Measurements from ENCODE around the gene TMIGD1.

The TMIGD1 gene

GRCh38 chr17:30278032-30278431 lies 55.8 kb downstream of the TMIGD1 start:
- no peak overlapping the region for H3K4me3 ChIP-seq (ENCODE audit: low read depth, low read length)
- TF ChIP-seq CTCF (IDR thresholded peaks at IDR 0.05; ENCODE audit: low read depth, low read length), result peak; percentile 52
- peak; percentile 57 for DNase-seq (ENCODE audit: low read depth, low spot score)
- in situ Hi-C loops (cut with HindIII; ENCODE audit: low sequenced_read_pairs), result no loop called here

GRCh38 chr17:30275911-30276310 lies 57.9 kb downstream of the TMIGD1 start:
- H3K4me3 ChIP-seq (ENCODE audit: low read depth, low read length), result no peak overlapping the region
- no peak for TF ChIP-seq CTCF (IDR thresholded peaks at IDR 0.05; ENCODE audit: low read depth, low read length)
- DNase-seq (ENCODE audit: low read depth, low spot score), result no peak
- in situ Hi-C loops (cut with HindIII; ENCODE audit: low sequenced_read_pairs), result no loop called here

- no peak for DNase-seq (ENCODE audit: low read depth, low spot score)
- H3K4me3 ChIP-seq (ENCODE audit: low read depth, low read length), result no peak overlapping the region
- no peak for TF ChIP-seq CTCF (IDR thresholded peaks at IDR 0.05; ENCODE audit: low read depth, low read length)
- in situ Hi-C loops (cut with HindIII; ENCODE audit: low sequenced_read_pairs), result no loop called here
These were observed 59.0 kb downstream of the TMIGD1 start for GRCh38 chr17:30274887-30275286.

GRCh38 chr17:30273373-30273772 lies 60.5 kb downstream of the TMIGD1 start:
- peak; percentile 30 for DNase-seq (ENCODE audit: low read depth, low spot score)
- no peak for TF ChIP-seq CTCF (IDR thresholded peaks at IDR 0.05; ENCODE audit: low read depth, low read length)
- in situ Hi-C loops (cut with HindIII; ENCODE audit: low sequenced_read_pairs), result no loop called here
- H3K4me3 ChIP-seq (ENCODE audit: low read depth, low read length), result no peak overlapping the region

GRCh38 chr17:30271102-30271501 lies 62.8 kb downstream of the TMIGD1 start:
- H3K4me3 ChIP-seq (ENCODE audit: low read depth, low read length), result no peak overlapping the region
- in situ Hi-C loops (cut with HindIII; ENCODE audit: low sequenced_read_pairs), result no loop called here
- TF ChIP-seq CTCF (IDR thresholded peaks at IDR 0.05; ENCODE audit: low read depth, low read length), result no peak
- DNase-seq (ENCODE audit: low read depth, low spot score), result peak; percentile 83

GRCh38 chr17:30267625-30268024 lies 66.2 kb downstream of the TMIGD1 start:
- in situ Hi-C loops (cut with HindIII; ENCODE audit: low sequenced_read_pairs), result no loop called here
- TF ChIP-seq CTCF (IDR thresholded peaks at IDR 0.05; ENCODE audit: low read depth, low read length), result no peak
- no peak overlapping the region for H3K4me3 ChIP-seq (ENCODE audit: low read depth, low read length)
- DNase-seq (ENCODE audit: low read depth, low spot score), result peak; percentile 9
